DMS79 (cell line): ENCODE results near the gene GMDS.

Source experiments
- DNase-seq: peaks from one replicate; lab custom pipeline; 2025; lab: John Stamatoyannopoulos, UW

Gene GMDS

DNA sequence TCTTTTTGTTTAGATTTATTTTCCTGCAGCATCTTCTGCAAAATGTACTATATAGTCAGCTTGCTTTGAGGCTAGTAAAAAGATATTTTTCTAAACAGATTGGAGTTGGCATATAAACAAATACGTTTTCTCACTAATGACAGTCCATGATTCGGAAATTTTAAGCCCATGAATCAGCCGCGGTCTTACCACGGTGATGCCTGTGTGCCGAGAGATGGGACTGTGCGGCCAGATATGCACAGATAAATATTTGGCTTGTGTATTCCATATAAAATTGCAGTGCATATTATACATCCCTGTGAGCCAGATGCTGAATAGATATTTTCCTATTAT, 632.5 kb downstream of the GMDS start:
- no peak for DNase-seq

GRCh38 chr6:1612299-1612973, 633.0 kb downstream of the GMDS start:
- DNase-seq: no peak

- no peak for DNase-seq
Measured at GRCh38 chr6:1611572-1612298, 633.7 kb downstream of the GMDS start.

DNA sequence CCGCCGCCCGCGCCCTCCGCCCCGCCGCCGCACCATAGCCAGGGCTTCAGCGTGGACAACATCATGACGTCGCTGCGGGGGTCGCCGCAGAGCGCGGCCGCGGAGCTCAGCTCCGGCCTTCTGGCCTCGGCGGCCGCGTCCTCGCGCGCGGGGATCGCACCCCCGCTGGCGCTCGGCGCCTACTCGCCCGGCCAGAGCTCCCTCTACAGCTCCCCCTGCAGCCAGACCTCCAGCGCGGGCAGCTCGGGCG, 634.2 kb downstream of the GMDS start:
- no peak for DNase-seq

DNA sequence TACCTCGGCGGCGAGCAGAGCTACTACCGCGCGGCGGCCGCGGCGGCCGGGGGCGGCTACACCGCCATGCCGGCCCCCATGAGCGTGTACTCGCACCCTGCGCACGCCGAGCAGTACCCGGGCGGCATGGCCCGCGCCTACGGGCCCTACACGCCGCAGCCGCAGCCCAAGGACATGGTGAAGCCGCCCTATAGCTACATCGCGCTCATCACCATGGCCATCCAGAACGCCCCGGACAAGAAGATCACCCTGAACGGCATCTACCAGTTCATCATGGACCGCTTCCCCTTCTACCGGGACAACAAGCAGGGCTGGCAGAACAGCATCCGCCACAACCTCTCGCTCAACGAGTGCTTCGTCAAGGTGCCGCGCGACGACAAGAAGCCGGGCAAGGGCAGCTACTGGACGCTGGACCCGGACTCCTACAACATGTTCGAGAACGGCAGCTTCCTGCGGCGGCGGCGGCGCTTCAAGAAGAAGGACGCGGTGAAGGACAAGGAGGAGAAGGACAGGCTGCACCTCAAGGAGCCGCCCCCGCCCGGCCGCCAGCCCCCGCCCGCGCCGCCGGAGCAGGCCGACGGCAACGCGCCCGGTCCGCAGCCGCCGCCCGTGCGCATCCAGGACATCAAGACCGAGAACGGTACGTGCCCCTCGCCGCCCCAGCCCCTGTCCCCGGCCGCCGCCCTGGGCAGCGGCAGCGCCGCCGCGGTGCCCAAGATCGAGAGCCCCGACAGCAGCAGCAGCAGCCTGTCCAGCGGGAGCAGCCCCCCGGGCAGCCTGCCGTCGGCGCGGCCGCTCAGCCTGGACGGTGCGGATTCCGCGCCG, 634.7 kb downstream of the GMDS start:
- DNase-seq: no peak

DNA sequence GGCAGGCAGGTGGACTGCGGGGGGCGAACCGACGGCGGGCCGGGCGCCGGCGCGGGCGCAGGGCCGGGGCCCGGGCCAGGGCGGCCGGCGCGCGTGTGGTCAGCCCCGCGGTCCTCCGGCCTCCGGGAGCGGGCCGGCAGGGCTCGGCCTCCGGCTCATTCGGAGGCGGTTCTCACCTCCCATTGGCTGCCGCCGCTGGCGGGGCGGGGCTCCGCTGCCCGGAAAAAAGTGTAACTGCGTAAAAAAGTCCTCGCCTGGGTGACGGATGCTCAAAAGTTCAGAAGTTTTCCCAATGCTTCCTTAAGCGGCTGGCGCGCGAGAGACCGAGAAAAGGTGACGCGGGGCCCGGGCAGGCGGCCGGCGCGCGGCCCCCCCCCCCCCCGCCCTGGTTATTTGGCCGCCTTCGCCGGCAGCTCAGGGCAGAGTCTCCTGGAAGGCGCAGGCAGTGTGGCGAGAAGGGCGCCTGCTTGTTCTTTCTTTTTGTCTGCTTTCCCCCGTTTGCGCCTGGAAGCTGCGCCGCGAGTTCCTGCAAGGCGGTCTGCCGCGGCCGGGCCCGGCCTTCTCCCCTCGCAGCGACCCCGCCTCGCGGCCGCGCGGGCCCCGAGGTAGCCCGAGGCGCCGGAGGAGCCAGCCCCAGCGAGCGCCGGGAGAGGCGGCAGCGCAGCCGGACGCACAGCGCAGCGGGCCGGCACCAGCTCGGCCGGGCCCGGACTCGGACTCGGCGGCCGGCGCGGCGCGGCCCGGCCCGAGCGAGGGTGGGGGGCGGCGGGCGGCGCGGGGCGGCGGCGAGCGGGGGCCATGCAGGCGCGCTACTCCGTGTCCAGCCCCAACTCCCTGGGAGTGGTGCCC, 635.5 kb downstream of the GMDS start, which contains the start of gene FOXC1:
FOXC1 (plus strand) TSS at position 268 of the 849 bp plus-strand sequence; CDS start at position 799, 531 bp downstream.
- DNase-seq: no peak

GRCh38 chr6:1609041-1609647, 636.3 kb downstream of the GMDS start:
- no peak for DNase-seq

GRCh38 chr6:1608222-1609040, 637.0 kb downstream of the GMDS start:
- DNase-seq: no peak

DNA sequence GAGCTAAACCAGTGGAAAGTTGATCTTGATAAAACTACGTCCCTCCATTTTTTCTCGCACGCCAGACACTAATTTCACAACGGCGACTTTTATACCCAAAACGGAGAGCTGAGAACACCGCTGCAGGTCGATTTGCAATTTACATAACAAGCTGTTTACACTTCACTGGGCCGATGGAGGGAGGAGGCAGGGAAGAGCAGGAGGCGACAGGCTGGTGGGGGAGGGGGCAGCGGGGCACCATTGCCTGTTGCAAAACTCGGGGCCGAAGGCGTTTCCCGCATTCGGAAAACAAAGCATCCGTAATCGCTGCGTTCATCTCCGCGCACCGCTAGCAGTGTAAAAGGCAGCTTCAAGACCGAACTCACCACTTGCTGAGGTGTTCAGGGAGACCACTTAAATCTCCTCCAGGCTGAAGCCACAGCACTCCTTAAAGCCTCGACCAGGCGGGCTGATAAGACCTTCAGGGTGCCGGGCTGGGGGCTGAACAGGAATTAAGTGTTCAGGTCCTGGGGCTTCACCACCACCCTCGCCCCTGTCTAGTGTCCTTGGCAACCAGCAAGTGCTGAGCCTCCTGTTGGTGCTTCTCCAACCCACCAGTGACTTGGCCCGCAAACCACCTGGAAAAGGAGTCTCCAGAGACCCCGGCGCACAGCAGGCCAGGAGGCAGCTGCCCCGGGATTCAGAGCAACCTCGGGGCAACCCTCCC, 637.7 kb downstream of the GMDS start:
- peak; percentile 26 for DNase-seq

GRCh38 chr6:1606780-1607515, 638.5 kb downstream of the GMDS start:
- DNase-seq: no peak

- no peak for DNase-seq
Measured at GRCh38 chr6:1605893-1606779, 639.3 kb downstream of the GMDS start.

DNA sequence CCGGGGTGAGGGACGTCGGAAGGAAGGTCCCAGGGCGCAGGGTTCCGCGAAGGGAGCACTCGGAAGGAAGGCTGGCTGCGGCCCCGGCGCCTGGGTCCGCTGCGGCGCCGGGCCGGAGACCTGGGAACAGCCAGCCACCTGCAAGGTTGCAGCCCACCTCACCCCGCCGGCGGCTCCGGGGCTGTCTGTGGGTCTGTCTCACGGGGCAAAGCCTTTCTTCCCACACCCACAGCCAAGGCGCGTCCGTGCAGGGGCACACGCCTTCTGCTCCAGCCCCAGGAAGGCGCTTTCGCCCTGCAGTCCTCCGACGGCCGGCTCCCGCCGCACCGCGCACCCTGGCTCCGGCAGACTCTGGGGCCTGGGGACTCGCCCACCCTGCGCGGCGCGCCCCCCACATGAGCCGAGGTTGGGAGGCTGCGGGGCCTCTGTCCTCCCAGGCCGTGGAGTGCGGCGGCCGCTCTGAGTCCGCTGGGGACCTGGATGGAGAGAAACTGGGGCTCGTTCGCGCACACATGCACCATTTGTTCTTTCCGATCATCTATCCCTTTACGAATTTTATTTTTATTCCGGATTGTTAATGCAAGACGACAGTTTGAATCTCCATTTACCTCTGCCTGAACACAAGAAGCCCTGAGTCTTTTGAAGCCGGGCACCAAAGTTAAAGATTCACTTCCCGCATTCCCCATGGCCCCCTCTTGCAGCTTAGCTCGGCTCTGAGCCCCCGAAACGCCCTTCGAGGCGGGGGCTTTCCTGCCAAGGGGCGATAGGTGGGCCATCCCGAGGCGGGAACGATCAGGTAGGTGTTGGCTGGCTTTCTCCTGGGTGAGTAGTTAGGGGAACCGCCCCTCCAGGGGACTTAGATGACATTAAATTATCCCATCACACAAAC, 640.2 kb downstream of the GMDS start:
- DNase-seq: no peak

DNA sequence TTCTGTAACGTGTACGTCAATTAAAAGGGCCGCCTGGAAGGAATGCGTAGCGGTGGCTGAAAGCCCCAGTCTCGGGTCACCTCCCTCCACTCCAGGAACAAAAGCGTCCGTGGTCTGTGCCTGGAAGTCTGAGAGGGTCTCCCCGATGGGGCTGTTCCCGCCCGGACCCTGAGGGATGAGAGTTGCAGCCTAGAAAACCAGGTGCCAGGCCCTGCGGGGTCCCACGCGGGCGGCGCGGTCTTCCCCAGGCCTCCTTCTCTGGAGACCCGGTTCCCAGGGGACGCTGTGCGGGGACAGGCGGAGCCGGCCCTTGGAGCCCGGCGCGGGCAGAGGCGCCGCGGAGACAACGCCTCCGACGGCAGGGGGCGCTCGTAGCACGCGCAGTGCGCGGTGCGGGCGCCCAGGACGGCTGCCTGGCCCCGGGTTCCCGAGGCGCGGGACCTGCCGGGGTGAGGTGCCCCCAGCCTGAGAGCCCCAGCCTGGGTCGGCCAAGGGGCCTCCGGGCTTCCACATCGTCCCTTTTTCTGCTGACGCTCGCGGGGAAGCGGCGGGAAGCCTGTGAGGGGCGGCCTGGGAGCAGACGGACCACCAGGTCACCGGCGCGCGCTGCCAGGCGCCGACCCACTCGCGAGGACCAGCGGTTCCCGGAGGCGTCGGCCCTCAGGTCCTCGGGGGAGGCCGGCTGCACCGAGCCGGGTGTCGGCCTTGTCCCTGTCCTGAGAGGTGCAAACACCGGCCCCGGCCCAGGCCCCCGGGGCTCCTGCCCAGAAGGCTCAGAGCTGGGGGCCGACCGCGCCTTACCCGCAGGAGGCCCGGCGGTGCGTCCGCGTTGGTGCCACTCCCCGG, 641.0 kb downstream of the GMDS start:
- no peak for DNase-seq

GRCh38 chr6:1603708-1604107, 641.7 kb downstream of the GMDS start:
- DNase-seq: no peak

- no peak for DNase-seq
Measured at GRCh38 chr6:1602049-1602713, 643.2 kb downstream of the GMDS start.
